Ammon's horn (tissue), 1 donor: Measurements from ENCODE around the gene DBF4B.

Source experiments
- DNase-seq: peaks from one replicate; pipeline ENCODE4 v3.0.0-alpha.2; 2016; ENCODE audit warnings: low spot score

Gene DBF4B

GRCh38 chr17:44777394-44778348, 69.2 kb downstream of the DBF4B start:
- DNase-seq = peak; percentile 3

- DNase-seq = no peak
These were observed 70.3 kb downstream of the DBF4B start for GRCh38 chr17:44778656-44779210.

DNA sequence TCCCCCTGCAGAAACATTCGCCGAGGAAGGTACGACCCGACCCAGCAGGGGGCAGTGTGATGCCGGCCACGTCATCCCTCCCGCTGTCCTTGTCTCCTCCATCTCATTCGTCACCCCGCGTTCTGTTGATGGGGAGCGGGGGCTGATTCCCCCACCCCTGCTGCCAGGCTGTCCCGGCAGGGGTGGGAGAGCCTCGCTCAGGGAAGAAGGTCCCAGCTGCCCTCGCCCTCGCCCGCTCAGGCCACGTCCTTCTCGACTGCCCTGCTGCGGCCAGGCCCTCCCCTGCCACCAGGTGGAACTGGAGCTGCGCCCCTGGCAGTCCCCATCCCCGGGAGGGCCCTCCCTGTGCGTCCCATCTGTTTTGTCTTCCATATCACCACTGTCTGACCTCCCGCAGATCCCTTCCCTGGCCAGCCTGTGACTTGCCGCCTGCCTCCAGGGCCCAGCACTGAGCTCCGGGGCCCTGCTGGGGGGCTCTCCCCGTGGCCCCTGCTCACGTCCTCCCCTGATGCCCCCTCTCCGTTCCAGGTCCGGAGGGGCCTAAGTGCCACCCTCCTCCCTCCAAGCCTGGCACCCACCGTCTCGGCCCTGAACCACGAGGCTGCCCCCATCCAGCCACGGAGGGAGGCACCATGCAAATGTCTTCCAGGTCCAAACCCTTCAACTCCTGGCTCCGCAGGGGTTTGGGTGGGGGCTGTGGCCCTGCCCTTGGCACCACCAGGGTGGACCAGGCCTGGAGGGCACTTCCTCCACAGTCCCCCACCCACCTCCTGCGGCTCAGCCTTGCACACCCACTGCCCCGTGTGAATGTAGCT, 71.0 kb downstream of the DBF4B start:
- DNase-seq = peak; percentile 93

- DNase-seq = no peak
These were observed 71.7 kb downstream of the DBF4B start for GRCh38 chr17:44780161-44780560.

DNA sequence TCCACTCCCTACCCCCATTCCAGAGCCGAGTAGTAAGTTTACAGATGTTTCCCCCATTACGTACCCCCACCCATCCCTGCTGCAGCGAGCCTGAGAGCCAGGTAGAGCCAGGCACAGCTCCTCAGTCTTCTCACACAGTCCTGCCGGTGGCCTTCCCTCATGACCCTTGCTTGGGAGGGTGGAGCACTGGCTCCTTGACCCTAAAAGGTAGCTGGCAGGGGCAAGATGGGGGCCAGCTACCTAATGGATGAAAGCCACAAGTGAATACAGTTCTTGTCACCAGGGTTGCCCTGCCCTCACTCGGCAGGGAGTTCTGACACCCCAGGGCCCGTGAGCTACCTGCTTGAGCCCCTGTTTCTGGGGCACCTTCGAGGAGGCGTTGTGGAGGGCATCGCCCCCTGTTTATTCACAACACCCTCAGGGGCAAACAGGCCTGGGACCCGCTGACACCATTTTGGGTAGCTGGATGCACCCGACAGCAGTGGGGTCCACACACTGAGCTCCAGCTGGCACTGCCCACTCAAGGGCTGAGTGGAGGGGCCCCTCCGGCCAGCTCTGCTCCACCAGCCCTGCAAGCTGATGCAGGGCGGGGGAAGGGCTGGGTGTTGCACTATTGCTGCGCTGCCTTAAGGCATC, 72.5 kb downstream of the DBF4B start:
- no peak for DNase-seq

GRCh38 chr17:44781551-44782325, 73.3 kb downstream of the DBF4B start:
- DNase-seq = no peak

DNA sequence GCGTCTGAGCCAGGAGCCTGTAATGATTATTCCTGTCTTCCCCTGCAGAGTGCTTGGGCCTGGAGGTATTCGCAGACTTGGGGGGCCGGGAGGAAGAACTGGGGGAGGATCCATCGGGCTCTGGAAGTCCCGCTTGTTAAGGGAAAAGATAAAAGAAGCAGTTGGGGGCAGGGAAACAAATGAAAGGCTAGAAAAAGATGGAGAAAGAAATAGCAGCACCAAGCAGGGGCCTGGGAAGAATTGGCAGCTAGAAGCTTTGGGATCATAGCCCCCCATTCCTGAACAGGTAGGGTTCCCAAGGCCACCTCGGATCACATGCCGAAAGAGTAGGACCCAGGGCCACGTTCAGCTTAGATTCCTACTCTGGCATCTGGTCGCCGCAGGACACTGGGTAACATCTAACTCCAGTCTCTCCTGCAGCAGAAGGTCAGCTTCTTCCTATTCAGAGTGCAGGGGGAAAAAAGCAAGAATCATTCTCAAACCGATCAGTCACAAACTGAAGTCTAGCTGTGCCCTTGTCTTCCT, 73.9 kb downstream of the DBF4B start:
- no peak for DNase-seq

GRCh38 chr17:44785921-44786320, 77.5 kb downstream of the DBF4B start:
- no peak for DNase-seq

DNA sequence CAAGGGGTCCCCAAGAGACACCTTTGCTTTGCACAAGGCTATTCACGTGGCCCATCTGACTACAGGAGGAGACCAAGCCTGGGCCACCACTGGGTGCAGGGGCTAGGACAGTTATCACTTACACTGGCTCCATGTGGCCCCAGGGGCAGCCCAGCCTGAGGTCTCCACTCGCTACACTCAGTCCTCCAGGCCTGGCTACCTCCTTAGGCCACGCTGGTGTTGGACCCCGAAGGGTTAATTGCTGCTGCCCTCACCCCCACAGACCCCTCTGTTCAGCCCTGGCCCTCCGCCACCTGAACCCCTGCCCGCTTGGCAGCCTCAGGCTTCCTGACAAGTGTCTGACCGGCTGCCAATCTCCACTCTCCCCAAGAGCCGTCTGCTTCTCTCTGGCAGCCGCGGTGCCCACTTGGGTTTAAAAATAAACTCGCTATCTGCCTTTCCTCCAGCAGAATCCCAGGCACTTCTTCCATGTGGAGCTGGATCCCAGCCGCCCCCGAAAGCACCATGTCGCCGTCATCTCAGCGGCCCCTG, 78.2 kb downstream of the DBF4B start:
- no peak for DNase-seq

DNA sequence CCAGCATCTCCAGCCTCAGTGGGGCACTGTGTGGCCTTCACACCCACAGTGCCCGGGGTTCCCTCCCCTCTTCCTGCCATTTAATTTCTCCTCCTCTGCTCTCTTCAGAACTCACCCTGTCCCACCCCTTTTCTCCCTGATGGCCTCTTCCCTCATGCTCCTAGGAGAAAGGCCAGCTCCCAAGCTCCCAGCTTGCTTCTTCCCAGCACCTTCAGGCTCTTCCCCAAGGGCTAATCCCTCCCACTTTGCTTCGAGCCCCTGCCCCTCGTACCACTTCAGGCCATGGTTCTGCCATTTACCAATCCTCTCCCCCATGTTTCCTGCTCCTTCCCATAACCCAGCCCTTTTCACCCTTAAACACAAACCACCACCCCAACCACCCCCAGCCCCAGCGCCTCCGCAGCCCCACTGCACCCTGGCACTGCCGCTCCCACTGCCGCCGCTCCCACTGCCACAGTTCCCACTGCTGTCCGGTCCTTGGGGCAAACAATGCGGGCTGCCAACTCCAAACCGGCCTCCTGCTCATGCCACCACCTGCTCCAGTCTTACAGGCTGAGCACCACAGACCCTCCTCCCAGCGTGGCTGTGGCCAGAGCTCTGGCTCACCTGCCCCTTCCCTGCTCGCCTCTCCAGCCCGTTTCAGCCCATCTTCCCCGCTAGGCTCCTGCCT, 78.9 kb downstream of the DBF4B start:
- no peak for DNase-seq

DNA sequence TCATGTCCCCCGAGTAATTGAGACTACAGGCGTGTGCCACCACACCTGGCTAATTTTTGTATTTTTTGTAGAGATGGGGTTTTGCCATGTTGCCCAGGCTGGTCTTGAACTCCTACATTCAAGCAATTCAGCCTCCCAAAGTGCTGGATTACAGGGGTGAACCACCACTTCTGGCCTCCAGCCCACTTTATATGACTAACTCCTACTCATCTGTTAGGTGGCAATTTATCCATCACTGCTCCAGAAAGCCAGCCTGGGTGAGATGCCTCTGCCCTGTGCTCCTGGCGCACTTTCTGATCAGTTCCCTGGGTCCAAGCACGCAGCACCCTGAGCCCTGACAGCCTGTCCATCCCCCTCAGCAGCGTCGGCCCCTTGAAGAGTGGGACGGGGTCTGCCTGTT, 79.7 kb downstream of the DBF4B start:
- no peak for DNase-seq

GRCh38 chr17:44792276-44792675, 83.8 kb downstream of the DBF4B start:
- no peak for DNase-seq

DNA sequence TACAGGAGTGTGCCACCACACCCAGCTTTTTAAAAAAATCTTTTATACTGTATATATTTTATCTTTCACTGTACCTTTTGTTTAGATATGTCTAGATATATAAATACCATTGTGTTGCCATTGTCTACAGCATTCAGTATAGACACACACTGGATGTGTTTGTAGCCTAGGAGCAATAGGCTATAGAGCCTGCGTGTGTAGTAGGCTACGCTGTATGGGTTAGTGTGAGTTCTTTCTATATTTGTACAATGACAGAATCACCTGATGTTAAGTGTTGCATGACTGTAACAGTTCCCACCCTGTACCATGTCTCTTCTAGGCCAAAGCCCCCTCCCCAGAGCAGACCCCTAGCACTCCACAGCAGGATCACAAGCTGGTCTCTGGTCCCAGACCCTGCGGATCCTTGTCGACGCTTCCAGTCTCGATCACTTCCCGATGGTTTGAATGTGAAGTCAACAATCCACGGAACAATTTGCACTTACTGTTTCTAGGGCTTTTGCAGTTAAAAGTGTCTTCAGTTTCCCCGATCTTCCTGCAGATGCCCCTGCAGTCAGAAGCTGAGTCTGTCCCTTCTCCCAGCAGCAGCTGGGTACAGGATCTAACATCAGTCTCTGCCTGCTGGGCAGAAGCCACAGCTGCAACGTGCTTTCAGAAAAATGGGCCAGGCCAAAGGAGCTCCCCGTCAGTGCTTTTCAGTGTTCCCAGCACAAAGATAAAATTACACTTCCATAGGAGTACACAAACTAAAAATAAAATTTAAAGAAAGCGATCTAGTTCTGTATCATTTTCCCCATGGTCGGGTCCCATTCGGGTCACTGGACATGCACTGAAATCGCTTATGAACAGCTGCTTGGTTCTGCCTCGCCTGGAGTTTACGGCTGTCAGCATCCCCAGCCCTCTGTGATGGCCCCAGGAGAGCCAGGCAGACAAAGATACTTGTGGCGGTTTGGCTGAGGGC, 85.7 kb downstream of the DBF4B start:
- no peak for DNase-seq

GRCh38 chr17:44794851-44795413, 86.5 kb downstream of the DBF4B start:
- DNase-seq = no peak

DNA sequence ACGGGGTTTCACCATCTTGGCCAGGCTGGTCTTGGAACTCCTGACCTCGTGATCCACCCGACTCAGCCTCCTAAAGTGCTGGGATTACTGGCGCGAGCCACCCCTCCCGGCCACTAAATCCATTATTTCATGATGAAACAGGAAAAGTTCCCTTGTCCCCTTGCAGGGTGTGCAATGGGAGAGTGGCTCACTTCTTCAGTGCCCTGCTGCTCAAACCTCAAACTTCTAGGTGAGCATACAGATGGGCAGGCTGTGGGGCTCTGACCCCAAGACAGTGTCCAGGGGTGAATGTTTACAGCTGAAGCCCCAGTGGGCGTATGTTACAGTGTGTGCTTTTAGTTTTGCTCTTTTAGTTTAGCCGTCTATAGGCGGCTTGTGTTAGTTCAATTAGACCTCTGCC, 87.0 kb downstream of the DBF4B start:
- no peak for DNase-seq

GRCh38 chr17:44795928-44796327, 87.5 kb downstream of the DBF4B start:
- DNase-seq = no peak

GRCh38 chr17:44796731-44797130, 88.3 kb downstream of the DBF4B start:
- DNase-seq = no peak

GRCh38 chr17:44797802-44798201, 89.3 kb downstream of the DBF4B start:
- no peak for DNase-seq

- no peak for DNase-seq
These were observed 89.9 kb downstream of the DBF4B start for GRCh38 chr17:44798356-44798755.
